GM18517 (cell line): Measurements from ENCODE around the gene CFAP90.

Experiments
- ATAC-seq: cut with Tn5 transposase; IDR thresholded peaks from one replicate; pipeline ENCODE4 v1.9.1; 2021; ENCODE audit warnings: mild to moderate bottlenecking, moderate library complexity; ENCODE audit not compliant: unreplicated experiment

Gene CFAP90

GRCh38 chr5:7825630-7826029 lies 25.3 kb downstream of the CFAP90 start:
- no peak for ATAC-seq

- ATAC-seq = no peak
These were observed 25.9 kb downstream of the CFAP90 start for GRCh38 chr5:7824995-7825394.

- ATAC-seq = no peak
These were observed 27.3 kb downstream of the CFAP90 start for GRCh38 chr5:7823594-7823993.

- no peak for ATAC-seq
These were observed 28.5 kb downstream of the CFAP90 start for GRCh38 chr5:7822449-7822848.

GRCh38 chr5:7816535-7816901 lies 34.4 kb downstream of the CFAP90 start:
- no peak for ATAC-seq

- peak; percentile 91 for ATAC-seq
These were observed 34.9 kb downstream of the CFAP90 start for GRCh38 chr5:7815892-7816534.

- ATAC-seq = no peak
These were observed 36.1 kb downstream of the CFAP90 start for GRCh38 chr5:7814816-7815215.

GRCh38 chr5:7813576-7813975 lies 37.4 kb downstream of the CFAP90 start:
- ATAC-seq = no peak

- no peak for ATAC-seq
These were observed 37.9 kb downstream of the CFAP90 start for GRCh38 chr5:7813007-7813406.

- ATAC-seq = no peak
These were observed 39.2 kb downstream of the CFAP90 start for GRCh38 chr5:7811715-7812114.

GRCh38 chr5:7808998-7809397 lies 41.9 kb downstream of the CFAP90 start:
- no peak for ATAC-seq

- no peak for ATAC-seq
These were observed 45.6 kb downstream of the CFAP90 start for GRCh38 chr5:7805379-7805778.

GRCh38 chr5:7803937-7804336 lies 47.0 kb downstream of the CFAP90 start:
- no peak for ATAC-seq

GRCh38 chr5:7802855-7803254 lies 48.1 kb downstream of the CFAP90 start:
- no peak for ATAC-seq

- no peak for ATAC-seq
These were observed 48.9 kb downstream of the CFAP90 start for GRCh38 chr5:7801891-7802614.

- no peak for ATAC-seq
These were observed 55.6 kb downstream of the CFAP90 start for GRCh38 chr5:7795306-7795705.

- ATAC-seq = peak; percentile 44
These were observed 56.1 kb downstream of the CFAP90 start for GRCh38 chr5:7794823-7795222.

GRCh38 chr5:7794311-7794710 lies 56.6 kb downstream of the CFAP90 start:
- peak; percentile 83 for ATAC-seq

- ATAC-seq = no peak
These were observed 57.0 kb downstream of the CFAP90 start for GRCh38 chr5:7793895-7794294.

GRCh38 chr5:7789567-7789966 lies 61.4 kb downstream of the CFAP90 start:
- ATAC-seq = no peak

- no peak for ATAC-seq
These were observed 63.2 kb downstream of the CFAP90 start for GRCh38 chr5:7787770-7788169.

GRCh38 chr5:7784683-7785380 lies 66.1 kb downstream of the CFAP90 start:
- no peak for ATAC-seq
